IPS-11a (cell line): ENCODE results near the gene MTR.
"Not testable (repeated sequence)": the region's sequence is repeated elsewhere in the genome, so short reads cannot be mapped to it uniquely, and the experiment has no call there.

Source experiments
- H3K4me3 ChIP-seq: one replicate; pipeline ENCODE4 v1.5.1; 2013; ENCODE audit warnings: low read depth, low read length, control low read depth

The MTR gene

GRCh38 chr1:236829085-236829484, 34.0 kb downstream of the MTR start:
- H3K4me3 ChIP-seq = no peak overlapping the region

- H3K4me3 ChIP-seq = no peak overlapping the region
Observed at GRCh38 chr1:236830116-236830515, 35.0 kb downstream of the MTR start.

GRCh38 chr1:236830560-236830959, 35.5 kb downstream of the MTR start:
- no peak overlapping the region for H3K4me3 ChIP-seq

GRCh38 chr1:236833575-236833974, 38.5 kb downstream of the MTR start:
- no peak overlapping the region for H3K4me3 ChIP-seq

- no peak overlapping the region for H3K4me3 ChIP-seq
Observed at GRCh38 chr1:236834876-236835275, 39.8 kb downstream of the MTR start.

DNA sequence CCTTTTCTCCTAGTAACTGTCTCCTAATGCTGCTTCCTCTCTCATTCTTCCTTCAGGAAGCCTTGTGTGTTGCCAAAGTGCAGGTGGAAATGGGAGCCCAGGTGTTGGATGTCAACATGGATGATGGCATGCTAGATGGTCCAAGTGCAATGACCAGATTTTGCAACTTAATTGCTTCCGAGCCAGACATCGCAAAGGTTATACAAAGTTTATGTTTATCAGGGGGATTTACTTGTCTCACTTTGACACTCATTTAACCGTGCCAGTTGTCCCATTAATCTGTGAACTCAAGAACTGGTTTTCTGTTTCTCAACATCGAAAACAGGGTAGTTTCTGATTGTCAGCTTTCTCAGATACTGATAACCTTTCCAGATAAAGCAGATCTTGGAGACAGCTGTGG, 40.4 kb downstream of the MTR start:
- no peak overlapping the region for H3K4me3 ChIP-seq

DNA sequence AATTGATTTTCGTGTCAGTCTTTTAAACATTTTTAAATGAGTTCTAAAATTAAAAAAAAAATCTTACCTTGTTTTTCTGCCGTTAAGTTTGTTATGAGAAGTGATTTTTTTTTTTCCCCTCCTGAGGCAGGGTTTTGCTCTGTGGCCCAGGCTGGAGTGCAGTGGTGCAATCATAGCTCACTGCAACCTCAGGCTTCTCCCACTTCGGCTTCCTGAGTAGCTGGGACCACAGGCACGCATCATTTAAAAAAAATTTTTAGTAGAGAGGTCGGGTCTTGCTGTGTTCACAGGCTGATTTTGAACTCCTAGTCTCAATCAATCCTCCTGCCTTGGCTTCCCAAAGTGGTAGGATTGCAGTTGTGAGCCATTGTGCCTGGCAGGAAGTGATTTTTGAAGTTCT, 41.1 kb downstream of the MTR start:
- H3K4me3 ChIP-seq = no peak overlapping the region

GRCh38 chr1:236837115-236837514, 42.0 kb downstream of the MTR start:
- no peak overlapping the region for H3K4me3 ChIP-seq

GRCh38 chr1:236837897-236838296, 42.8 kb downstream of the MTR start:
- no peak overlapping the region for H3K4me3 ChIP-seq

DNA sequence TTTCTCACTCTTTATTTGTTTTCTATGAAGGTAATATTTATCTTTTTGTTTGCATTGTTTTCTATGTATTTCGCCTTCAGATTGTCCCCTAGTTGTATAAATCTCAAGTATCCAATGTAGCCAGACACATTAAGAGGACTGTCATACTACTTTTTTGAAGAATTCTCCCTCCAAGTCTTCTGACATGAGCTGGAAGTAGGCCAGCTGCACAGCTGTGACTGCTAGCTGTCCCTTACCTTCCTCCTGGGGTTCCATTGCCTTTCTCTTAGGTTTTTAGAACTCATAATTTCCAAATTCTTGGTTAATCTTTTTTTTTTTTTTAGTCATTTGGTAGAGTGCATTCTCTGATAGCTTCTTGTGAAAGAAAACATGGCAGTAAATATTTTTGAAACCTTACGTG, 46.2 kb downstream of the MTR start:
- no peak overlapping the region for H3K4me3 ChIP-seq

GRCh38 chr1:236844499-236845271, 49.6 kb downstream of the MTR start:
- H3K4me3 ChIP-seq = no peak overlapping the region

DNA sequence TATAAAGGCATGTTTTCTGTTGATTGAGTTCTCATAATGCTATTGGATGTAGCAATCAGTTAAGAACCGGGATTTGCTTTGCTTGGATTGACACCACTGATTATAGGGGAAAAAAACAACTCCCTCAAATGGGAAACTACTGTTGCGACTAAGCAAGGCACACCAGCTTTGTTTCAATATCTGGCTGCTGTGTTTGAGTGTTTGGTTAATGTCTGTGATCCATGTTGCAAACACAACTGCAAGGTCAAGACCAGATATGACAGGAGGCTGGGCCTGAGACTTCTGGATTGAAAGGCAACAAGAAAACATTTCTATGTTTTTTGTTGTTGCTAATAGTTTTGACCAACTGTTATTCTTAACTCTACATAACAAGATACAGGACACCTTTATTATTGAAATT, 50.7 kb downstream of the MTR start:
- no peak overlapping the region for H3K4me3 ChIP-seq

DNA sequence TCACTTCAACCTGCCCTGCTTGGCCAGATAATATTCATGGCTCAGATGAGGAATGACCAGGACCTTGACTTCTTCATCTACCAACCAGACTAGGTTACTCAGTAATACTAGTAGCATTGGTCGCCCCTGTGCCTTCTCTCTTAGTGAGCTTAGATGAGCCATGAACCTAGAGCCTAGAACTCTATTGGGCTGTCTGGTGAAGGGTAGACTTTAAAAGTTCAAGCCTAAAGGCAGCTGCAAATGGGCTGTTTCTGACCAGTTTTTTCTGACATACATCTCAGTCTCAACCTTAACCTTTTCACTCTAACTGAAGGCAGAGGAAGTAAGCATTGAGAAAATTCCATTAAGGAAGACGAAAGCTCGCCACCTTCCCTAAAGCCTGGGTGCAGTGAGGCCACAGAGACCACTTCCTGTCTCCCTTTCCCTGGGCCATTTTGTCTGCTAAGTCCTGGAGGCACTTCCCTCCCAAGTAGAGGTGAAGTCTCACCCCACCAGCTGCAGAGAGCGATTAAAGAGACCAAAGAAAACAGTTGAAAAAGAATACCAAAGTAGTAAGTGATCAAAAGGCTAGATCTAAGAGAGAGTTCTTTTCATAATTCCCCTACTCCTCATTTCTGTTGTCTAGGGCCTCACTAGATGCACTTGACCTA, 53.3 kb downstream of the MTR start:
- H3K4me3 ChIP-seq = no peak overlapping the region

DNA sequence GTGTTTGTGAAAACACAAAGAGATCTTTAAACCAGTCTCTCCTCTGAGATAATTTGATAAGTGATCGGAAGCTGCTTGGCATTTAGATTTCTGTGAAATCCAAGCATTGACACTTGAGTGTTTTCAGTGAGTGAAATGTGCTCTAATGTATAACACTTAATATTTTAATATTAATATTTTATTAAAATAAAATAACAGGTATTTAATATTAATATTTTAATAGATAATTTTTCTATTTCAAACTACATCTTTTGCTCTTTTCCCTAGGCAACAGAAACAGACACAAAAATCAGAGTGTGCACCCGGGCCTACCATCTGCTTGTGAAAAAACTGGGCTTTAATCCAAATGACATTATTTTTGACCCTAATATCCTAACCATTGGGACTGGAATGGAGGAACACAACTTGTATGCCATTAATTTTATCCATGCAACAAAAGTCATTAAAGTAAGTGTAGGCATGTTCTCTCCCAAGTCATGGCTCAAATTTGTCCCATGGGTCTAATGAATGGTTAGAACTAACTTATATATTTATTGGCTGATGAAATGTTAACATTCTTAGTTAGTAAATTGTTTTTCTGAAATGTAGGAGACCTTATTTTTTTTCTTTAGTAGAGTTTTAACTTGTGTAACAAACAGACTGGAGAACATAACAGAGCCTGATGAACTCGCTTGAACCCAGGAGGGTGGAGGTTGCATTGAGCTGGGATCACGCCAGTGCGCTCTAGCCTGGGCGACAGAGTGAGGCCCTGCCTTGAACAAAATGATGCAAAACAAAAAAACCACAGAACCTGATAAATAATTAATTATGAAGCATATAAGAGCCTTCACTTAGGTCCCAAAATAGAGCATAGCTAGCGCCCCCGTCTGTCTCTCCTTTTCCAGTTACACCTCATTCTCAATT, 55.2 kb downstream of the MTR start:
- H3K4me3 ChIP-seq = no peak overlapping the region

- H3K4me3 ChIP-seq = no peak overlapping the region
Observed at GRCh38 chr1:236851871-236852270, 56.8 kb downstream of the MTR start.

DNA sequence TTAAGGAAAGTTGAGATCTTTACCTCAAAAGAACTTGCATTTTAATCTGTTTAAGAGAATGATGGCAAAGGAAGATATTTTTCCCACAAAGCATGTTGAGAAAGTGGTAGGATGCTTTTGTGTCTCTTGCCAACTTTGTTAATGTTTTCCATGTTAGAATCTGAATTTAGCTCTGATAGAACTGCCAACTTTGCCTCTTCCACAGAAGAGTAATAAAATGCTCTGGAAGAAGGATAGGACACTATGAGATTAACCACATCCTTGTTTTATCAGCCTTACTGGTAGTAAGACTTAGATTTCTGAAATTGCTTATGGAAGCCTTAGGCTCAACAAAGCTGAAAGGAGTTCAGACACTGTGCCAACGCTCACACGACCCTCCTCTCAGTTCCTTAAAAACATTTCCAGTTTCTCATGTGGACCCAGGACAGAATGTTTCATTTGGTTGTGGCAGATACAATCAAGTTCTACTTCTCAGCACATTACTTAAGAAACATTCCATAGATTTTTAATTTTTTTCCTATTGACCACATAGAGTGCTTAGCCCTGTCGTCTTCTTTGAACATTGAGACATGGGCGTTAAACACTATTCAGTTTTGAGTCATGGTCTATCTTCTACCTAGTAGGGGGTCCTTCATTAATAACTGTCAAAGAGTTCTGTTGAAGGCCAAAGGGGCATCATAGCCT, 59.0 kb downstream of the MTR start:
- H3K4me3 ChIP-seq = no peak overlapping the region

DNA sequence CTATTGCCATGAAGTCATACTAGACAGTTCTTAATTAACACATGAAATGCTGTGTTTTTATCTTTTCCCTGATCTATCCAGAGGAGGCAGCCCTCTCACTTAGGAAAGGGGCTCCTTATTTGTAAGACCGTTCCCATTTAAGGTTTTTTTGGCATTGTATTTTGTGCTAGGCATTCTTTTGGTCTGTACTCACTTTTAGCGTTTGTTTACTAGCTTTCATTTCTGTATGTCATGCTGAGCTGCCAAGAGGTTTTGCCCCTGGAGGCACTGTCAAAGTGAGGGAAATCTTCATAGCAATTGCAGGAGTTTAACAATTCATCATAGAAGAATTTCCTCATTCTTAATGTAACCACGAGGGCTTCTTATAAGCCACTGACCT, 59.5 kb downstream of the MTR start:
- H3K4me3 ChIP-seq = no peak overlapping the region

DNA sequence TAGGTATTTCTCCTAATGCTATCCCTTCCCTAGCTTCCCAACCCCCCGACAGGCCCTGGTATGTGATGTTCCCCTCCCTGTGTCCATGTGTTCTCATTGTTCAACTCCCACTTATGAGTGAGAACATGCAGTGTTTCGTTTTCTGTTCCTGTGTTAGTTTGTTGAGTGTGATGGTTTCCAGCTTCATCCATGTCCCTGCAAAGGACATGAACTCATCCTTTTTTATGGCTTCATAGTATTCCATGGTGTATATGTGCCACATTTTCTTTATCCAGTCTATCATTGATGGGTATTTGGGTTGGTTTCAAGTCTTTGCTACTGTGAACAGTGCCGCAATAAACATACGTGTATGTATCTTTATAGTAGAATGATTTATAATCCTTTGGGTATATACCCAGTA, 61.6 kb downstream of the MTR start:
- H3K4me3 ChIP-seq = not testable (repeated sequence)

- H3K4me3 ChIP-seq = no peak overlapping the region
Observed at GRCh38 chr1:236858165-236858564, 63.1 kb downstream of the MTR start.

- no peak overlapping the region for H3K4me3 ChIP-seq
Observed at GRCh38 chr1:236860101-236860500, 65.0 kb downstream of the MTR start.

DNA sequence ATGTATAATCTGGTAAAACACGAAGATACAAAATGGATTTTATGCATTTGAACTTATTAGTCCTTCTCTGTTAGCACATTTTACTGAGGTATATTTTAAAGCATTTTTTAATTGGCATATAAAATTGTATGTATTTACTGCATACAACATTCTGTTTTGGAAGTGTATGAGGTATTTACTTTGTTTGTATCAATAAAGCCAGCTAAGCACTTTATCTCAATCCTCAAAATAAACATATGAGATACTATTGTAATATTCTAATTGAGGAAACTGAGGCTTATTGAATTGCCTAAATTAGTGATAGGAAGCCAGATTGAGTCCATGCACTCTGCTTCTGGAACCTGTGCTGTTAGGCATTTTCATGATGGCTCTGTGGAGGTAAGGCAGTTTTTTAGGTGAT, 65.6 kb downstream of the MTR start:
- no peak overlapping the region for H3K4me3 ChIP-seq
